Measurements from ENCODE around the gene IFFO2. TPM values are rescaled to one million over a fixed set of nuclear protein-coding genes. Genes with fewer than 3 reads are reported as not detected.

IFFO2 gene
- total RNA-seq, 4 donors from 2014 or later = 25.8 to 88.8 (median 52.7) TPM

GRCh38 chr1:18932879-18933278, 23.6 kb downstream of the IFFO2 start:
- DNase-seq = no peak
- H3K36me3 ChIP-seq = no peaks in the 10 kb centered on the region
- H3K27ac ChIP-seq = peak overlapping the region; percentile 25 to 57 (median 42)
- H3K9me3 ChIP-seq = no peaks in the 10 kb centered on the region
- 41 to 43% methylated on average over 1 to 5 of the region's 7 CpGs for WGBS, 2 donors
- intact Hi-C loops (cut with DNase I) = no loop called here
- H3K4me3 ChIP-seq = peak overlapping the region in 1 of 4 donors; percentile 18
- no peak for TF ChIP-seq CTCF (IDR thresholded peaks at IDR 0.05)
- no peak for TF ChIP-seq POLR2A (IDR thresholded peaks at IDR 0.05)
- peaks cover 22 to 72% (median 35%) of the 10 kb centered on the region in 3 donors for H3K4me1 ChIP-seq
- no peaks in the 10 kb centered on the region for H3K27me3 ChIP-seq

DNA sequence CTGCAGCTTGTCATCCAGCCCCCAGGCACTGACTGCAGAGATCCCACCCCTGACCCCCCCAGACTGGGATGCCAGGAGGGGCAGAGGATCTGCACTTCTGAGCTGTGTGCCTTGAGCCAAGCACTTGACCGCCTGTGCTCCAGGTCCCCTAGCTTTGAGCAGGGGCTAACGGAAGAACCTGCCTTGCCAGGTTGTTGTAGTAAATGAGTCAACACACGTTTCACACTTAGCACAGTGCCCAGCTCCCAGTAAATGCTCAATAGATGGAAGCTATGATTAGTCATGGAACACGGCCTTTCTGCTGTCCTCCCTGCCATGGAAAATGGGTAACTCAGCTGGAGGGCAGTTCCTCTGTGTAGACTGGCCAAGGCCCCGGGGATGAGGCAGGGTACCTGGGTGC, 24.1 kb downstream of the IFFO2 start:
- Histone ChIP-seq H3K27ac (peak overlapping the region; percentile 25 to 57 (median 42)), H3K36me3 (no peaks in the 10 kb centered on the region), H3K4me3 (peak overlapping the region in 1 of 4 donors; percentile 18), H3K4me1 (peaks cover 27 to 72% (median 40%) of the 10 kb centered on the region in 3 donors), H3K9me3 (no peaks in the 10 kb centered on the region), H3K27me3 (no peaks in the 10 kb centered on the region)
- TF ChIP-seq POLR2A (IDR thresholded peaks at IDR 0.05) (no peak), CTCF (IDR thresholded peaks at IDR 0.05) (no peak)
- no peak for DNase-seq
- 18 to 22% methylated on average over 3 to 4 of the region's 5 CpGs for WGBS, 2 donors
- intact Hi-C loops (cut with DNase I) = no loop called here

DNA sequence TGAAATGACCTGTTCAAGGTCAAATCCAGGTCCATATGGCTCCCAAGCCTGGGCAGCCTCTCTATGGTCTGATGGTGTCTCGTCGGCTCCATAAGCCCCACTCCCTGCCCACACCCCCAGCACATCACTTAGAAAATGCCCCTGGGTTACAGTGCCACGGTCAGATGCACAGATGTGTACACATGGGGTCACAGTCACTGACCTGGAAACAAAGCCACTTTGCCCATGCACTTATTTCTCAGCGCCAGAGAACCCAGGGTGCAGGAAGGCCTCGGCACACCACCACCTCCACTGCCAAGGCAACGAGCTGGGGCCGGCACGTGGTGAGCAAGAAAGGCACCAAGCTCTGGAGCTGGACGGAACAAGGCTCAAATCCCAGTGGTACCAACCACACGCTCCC, 24.7 kb downstream of the IFFO2 start:
- TF ChIP-seq CTCF (IDR thresholded peaks at IDR 0.05) (no peak), POLR2A (IDR thresholded peaks at IDR 0.05) (no peak)
- Histone ChIP-seq H3K4me3 (no peak overlapping the region), H3K9me3 (no peaks in the 10 kb centered on the region), H3K27ac (peak overlapping the region in 1 of 4 donors; percentile 14), H3K27me3 (no peaks in the 10 kb centered on the region), H3K36me3 (no peaks in the 10 kb centered on the region), H3K4me1 (peaks cover 33 to 72% (median 46%) of the 10 kb centered on the region in 3 donors)
- no peak for DNase-seq
- intact Hi-C loops (cut with DNase I) = no loop called here
- WGBS, 2 donors = 55 to 82% methylated on average over 4 to 7 of the region's 10 CpGs

- WGBS, 2 donors = 40% methylated on average over 6 of the region's 7 CpGs; no CpG with 5 or more reads in 1 of the 2 donors
- intact Hi-C loops (cut with DNase I) = no loop called here
- Histone ChIP-seq H3K9me3 (no peaks in the 10 kb centered on the region), H3K4me3 (no peak overlapping the region), H3K36me3 (no peaks in the 10 kb centered on the region), H3K27me3 (no peaks in the 10 kb centered on the region), H3K27ac (no peak overlapping the region), H3K4me1 (peaks cover 42 to 76% (median 51%) of the 10 kb centered on the region in 3 donors)
- no peak for TF ChIP-seq CTCF (IDR thresholded peaks at IDR 0.05)
- no peak for TF ChIP-seq POLR2A (IDR thresholded peaks at IDR 0.05)
- no peak for DNase-seq
These were observed 26.8 kb downstream of the IFFO2 start for GRCh38 chr1:18929686-18930085.

- Histone ChIP-seq H3K36me3 (no peaks in the 10 kb centered on the region), H3K4me1 (peaks cover 49 to 83% (median 58%) of the 10 kb centered on the region in 3 donors), H3K27ac (no peak overlapping the region), H3K27me3 (no peaks in the 10 kb centered on the region), H3K4me3 (no peak overlapping the region), H3K9me3 (no peaks in the 10 kb centered on the region)
- WGBS, 2 donors = 80 to 93% methylated on average over 3 to 5 of the region's 6 CpGs
- DNase-seq = no peak
- intact Hi-C loops (cut with DNase I) = no loop called here
- TF ChIP-seq POLR2A (IDR thresholded peaks at IDR 0.05) (no peak), CTCF (IDR thresholded peaks at IDR 0.05) (no peak)
These were observed 27.5 kb downstream of the IFFO2 start for GRCh38 chr1:18928985-18929384.

Measured in esophagus squamous epithelium (tissue), 5 donors.